Panc1 (cell line): ENCODE data around the gene SGK1.

Experiments used
- POLR2AphosphoS5 ChIP-seq: IDR thresholded peaks from 2 replicates; pipeline ENCODE4 v1.6.1; 2012; ENCODE audit warnings: mild to moderate bottlenecking, low read depth, low read length, moderate library complexity
- SIN3A ChIP-seq: IDR thresholded peaks from 2 replicates; pipeline ENCODE4 v1.6.1; 2012; ENCODE audit warnings: low read depth, mild to moderate bottlenecking, low read length, moderate library complexity, borderline replicate concordance; ENCODE audit not compliant: insufficient read depth
- TCF7L2 ChIP-seq: IDR thresholded peaks from 2 replicates; pipeline ENCODE4 v1.6.1; 2011; ENCODE audit warnings: mild to moderate bottlenecking, low read depth, low read length, inconsistent platforms
- TF ChIP-seq, protein P1 (sequence below): fragments of 450-650 bp; IDR thresholded peaks from 2 replicates; pipeline ENCODE4 v1.5.1; 2017; ENCODE audit warnings: mild to moderate bottlenecking
- TF ChIP-seq, protein P2 (sequence below), 2 experiments: IDR thresholded peaks; 2 replicates each; pipeline ENCODE4 v1.6.1; 2011 to 2012; ENCODE audit warnings: low read depth in 2 of 2, control low read depth in 1 of 2, low read length in 1 of 2, mild to moderate bottlenecking in 1 of 2, moderate library complexity in 1 of 2; ENCODE audit not compliant: insufficient read depth in 1 of 2

DNA sequence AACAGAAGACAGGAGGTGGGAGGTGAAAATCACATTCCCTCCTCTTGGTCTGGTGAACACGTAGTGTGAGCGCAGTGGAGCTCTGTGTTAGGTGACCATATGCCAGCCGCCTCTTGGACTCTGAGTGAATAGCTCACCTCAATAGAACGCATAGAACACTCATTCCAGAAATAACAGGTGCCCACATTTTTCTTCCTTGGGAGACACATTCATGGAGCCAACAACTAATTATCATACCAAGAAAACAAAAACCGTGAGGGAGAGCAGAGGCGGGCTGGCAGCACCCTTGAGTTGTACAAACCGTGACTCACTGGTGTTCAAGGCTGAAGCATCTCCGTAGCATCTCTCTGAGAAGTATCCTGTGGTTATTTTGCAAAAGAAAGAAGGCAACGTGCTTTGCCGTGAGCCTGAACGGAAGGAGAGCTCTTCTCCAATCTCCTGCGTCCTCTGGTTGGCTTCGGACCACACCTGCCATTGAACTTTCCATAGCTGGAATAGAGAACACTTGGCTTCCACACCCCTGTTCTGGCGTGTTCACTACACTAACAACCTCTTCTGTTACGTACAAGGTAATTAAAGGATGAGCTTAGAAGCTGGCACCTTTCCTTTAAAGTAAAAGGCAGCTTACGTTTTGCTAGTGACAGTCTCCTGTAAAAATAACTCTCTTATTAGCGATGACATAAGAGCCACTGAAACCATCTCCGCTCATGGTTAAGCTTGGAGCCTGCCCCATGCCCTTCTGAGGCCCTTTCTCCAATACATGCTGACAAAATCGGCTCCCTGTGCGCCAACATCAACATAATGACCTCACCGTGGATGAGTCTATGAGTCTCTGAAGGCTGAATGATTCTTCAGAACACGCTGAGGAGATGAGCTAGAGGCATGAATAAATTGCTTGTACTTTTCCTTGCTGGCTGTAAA, 30.2 kb upstream of the SGK1 start:
- TF ChIP-seq SIN3A (no peak), POLR2AphosphoS5 (no peak), TCF7L2 (no peak)
- TF ChIP-seq, protein P1, sequence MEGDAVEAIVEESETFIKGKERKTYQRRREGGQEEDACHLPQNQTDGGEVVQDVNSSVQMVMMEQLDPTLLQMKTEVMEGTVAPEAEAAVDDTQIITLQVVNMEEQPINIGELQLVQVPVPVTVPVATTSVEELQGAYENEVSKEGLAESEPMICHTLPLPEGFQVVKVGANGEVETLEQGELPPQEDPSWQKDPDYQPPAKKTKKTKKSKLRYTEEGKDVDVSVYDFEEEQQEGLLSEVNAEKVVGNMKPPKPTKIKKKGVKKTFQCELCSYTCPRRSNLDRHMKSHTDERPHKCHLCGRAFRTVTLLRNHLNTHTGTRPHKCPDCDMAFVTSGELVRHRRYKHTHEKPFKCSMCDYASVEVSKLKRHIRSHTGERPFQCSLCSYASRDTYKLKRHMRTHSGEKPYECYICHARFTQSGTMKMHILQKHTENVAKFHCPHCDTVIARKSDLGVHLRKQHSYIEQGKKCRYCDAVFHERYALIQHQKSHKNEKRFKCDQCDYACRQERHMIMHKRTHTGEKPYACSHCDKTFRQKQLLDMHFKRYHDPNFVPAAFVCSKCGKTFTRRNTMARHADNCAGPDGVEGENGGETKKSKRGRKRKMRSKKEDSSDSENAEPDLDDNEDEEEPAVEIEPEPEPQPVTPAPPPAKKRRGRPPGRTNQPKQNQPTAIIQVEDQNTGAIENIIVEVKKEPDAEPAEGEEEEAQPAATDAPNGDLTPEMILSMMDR: no peak
- TF ChIP-seq, protein P2, sequence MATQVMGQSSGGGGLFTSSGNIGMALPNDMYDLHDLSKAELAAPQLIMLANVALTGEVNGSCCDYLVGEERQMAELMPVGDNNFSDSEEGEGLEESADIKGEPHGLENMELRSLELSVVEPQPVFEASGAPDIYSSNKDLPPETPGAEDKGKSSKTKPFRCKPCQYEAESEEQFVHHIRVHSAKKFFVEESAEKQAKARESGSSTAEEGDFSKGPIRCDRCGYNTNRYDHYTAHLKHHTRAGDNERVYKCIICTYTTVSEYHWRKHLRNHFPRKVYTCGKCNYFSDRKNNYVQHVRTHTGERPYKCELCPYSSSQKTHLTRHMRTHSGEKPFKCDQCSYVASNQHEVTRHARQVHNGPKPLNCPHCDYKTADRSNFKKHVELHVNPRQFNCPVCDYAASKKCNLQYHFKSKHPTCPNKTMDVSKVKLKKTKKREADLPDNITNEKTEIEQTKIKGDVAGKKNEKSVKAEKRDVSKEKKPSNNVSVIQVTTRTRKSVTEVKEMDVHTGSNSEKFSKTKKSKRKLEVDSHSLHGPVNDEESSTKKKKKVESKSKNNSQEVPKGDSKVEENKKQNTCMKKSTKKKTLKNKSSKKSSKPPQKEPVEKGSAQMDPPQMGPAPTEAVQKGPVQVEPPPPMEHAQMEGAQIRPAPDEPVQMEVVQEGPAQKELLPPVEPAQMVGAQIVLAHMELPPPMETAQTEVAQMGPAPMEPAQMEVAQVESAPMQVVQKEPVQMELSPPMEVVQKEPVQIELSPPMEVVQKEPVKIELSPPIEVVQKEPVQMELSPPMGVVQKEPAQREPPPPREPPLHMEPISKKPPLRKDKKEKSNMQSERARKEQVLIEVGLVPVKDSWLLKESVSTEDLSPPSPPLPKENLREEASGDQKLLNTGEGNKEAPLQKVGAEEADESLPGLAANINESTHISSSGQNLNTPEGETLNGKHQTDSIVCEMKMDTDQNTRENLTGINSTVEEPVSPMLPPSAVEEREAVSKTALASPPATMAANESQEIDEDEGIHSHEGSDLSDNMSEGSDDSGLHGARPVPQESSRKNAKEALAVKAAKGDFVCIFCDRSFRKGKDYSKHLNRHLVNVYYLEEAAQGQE (IDR thresholded peaks at IDR 0.05; ENCODE audit: insufficient read depth in 1 of 2, low read depth in 2 of 2, low read length in 1 of 2): no peak
